ENCODE measurements around the gene ACADS.

ACADS gene

GRCh38 chr12:120737557-120738251 is 12.1 kb downstream of the ACADS start:
- DNase-seq (ENCODE audit: insufficient read length, low spot score) (no peak), FAIRE-seq (no peak)
- TF ChIP-seq POLR2A (IDR thresholded peaks at IDR 0.05; ENCODE audit: low read depth, low read length) = no peak

- FAIRE-seq (no peak), DNase-seq (ENCODE audit: insufficient read length, low spot score) (no peak)
- TF ChIP-seq POLR2A (IDR thresholded peaks at IDR 0.05; ENCODE audit: low read depth, low read length) = no peak
- no peak for TF ChIP-seq POU2F2 (IDR thresholded peaks at IDR 0.05; ENCODE audit: low read depth, low read length)
- TF ChIP-seq SPI1 (IDR thresholded peaks at IDR 0.05; ENCODE audit: low read depth, low read length) = no peak
- no peak for TF ChIP-seq POLR2AphosphoS5 (IDR thresholded peaks at IDR 0.05; ENCODE audit: low read depth, low read length)
Observed at GRCh38 chr12:120738252-120739030, 12.8 kb downstream of the ACADS start.

- TF ChIP-seq TAF1 (IDR thresholded peaks at IDR 0.05; ENCODE audit: low read depth, low read length) = no peak
- TF ChIP-seq POLR2AphosphoS5 (IDR thresholded peaks at IDR 0.05; ENCODE audit: low read depth, low read length) = no peak
- TF ChIP-seq PAX5 (IDR thresholded peaks at IDR 0.05; ENCODE audit: insufficient read depth, low read length, severe bottlenecking) = no peak
- TF ChIP-seq POLR2A (IDR thresholded peaks at IDR 0.05; ENCODE audit: low read depth, low read length) = no peak
- no peak for TF ChIP-seq POU2F2 (IDR thresholded peaks at IDR 0.05; ENCODE audit: low read depth, low read length)
- TF ChIP-seq SPI1 (IDR thresholded peaks at IDR 0.05; ENCODE audit: low read depth, low read length) = no peak
- no peak for DNase-seq (ENCODE audit: insufficient read length, low spot score)
- FAIRE-seq = no peak
Observed at GRCh38 chr12:120739031-120739762, 13.6 kb downstream of the ACADS start.

- DNase-seq (ENCODE audit: insufficient read length, low spot score) (no peak), FAIRE-seq (no peak)
- TF ChIP-seq POLR2AphosphoS5 (IDR thresholded peaks at IDR 0.05; ENCODE audit: low read depth, low read length) = no peak
- no peak for TF ChIP-seq PAX5 (IDR thresholded peaks at IDR 0.05; ENCODE audit: insufficient read depth, low read length, severe bottlenecking)
- TF ChIP-seq SPI1 (IDR thresholded peaks at IDR 0.05; ENCODE audit: low read depth, low read length) = no peak
- no peak for TF ChIP-seq POU2F2 (IDR thresholded peaks at IDR 0.05; ENCODE audit: low read depth, low read length)
- no peak for TF ChIP-seq TAF1 (IDR thresholded peaks at IDR 0.05; ENCODE audit: low read depth, low read length)
- no peak for TF ChIP-seq POLR2A (IDR thresholded peaks at IDR 0.05; ENCODE audit: low read depth, low read length)
Observed at GRCh38 chr12:120739821-120740613, 14.4 kb downstream of the ACADS start.

GRCh38 chr12:120740871-120741270 is 15.2 kb downstream of the ACADS start:
- FAIRE-seq (no peak), DNase-seq (ENCODE audit: insufficient read length, low spot score) (no peak)
- no peak for TF ChIP-seq SPI1 (IDR thresholded peaks at IDR 0.05; ENCODE audit: low read depth, low read length)

- no peak for TF ChIP-seq POLR2AphosphoS5 (IDR thresholded peaks at IDR 0.05; ENCODE audit: low read depth, low read length)
- TF ChIP-seq POLR2A (IDR thresholded peaks at IDR 0.05; ENCODE audit: low read depth, low read length) = no peak
- no peak for TF ChIP-seq PAX5 (IDR thresholded peaks at IDR 0.05; ENCODE audit: insufficient read depth, low read length, severe bottlenecking)
- TF ChIP-seq SPI1 (IDR thresholded peaks at IDR 0.05; ENCODE audit: low read depth, low read length) = no peak
- no peak for TF ChIP-seq TAF1 (IDR thresholded peaks at IDR 0.05; ENCODE audit: low read depth, low read length)
- no peak for TF ChIP-seq POU2F2 (IDR thresholded peaks at IDR 0.05; ENCODE audit: low read depth, low read length)
- no peak for DNase-seq (ENCODE audit: insufficient read length, low spot score)
- no peak for FAIRE-seq
Observed at GRCh38 chr12:120741476-120742421, 16.1 kb downstream of the ACADS start.

- no peak for FAIRE-seq
- no peak for TF ChIP-seq SPI1 (IDR thresholded peaks at IDR 0.05; ENCODE audit: low read depth, low read length)
- no peak for TF ChIP-seq PAX5 (IDR thresholded peaks at IDR 0.05; ENCODE audit: insufficient read depth, low read length, severe bottlenecking)
- TF ChIP-seq POLR2AphosphoS5 (IDR thresholded peaks at IDR 0.05; ENCODE audit: low read depth, low read length) = no peak
- TF ChIP-seq TAF1 (IDR thresholded peaks at IDR 0.05; ENCODE audit: low read depth, low read length) = no peak
- TF ChIP-seq POLR2A (IDR thresholded peaks at IDR 0.05; ENCODE audit: low read depth, low read length) = no peak
- TF ChIP-seq POU2F2 (IDR thresholded peaks at IDR 0.05; ENCODE audit: low read depth, low read length) = no peak
- no peak for DNase-seq (ENCODE audit: insufficient read length, low spot score)
Observed at GRCh38 chr12:120744922-120745493, 19.4 kb downstream of the ACADS start.

GRCh38 chr12:120748242-120748641 is 22.6 kb downstream of the ACADS start:
- TF ChIP-seq PAX5 (IDR thresholded peaks at IDR 0.05; ENCODE audit: insufficient read depth, low read length, severe bottlenecking) = no peak
- no peak for TF ChIP-seq POU2F2 (IDR thresholded peaks at IDR 0.05; ENCODE audit: low read depth, low read length)
- no peak for TF ChIP-seq POLR2AphosphoS5 (IDR thresholded peaks at IDR 0.05; ENCODE audit: low read depth, low read length)
- no peak for TF ChIP-seq TAF1 (IDR thresholded peaks at IDR 0.05; ENCODE audit: low read depth, low read length)
- no peak for TF ChIP-seq POLR2A (IDR thresholded peaks at IDR 0.05; ENCODE audit: low read depth, low read length)
- TF ChIP-seq SPI1 (IDR thresholded peaks at IDR 0.05; ENCODE audit: low read depth, low read length) = no peak
- DNase-seq (ENCODE audit: insufficient read length, low spot score) (no peak), FAIRE-seq (no peak)
